Heart right ventricle (tissue), 16 donors: ENCODE measurements around the gene VN1R5. TPM values are rescaled to one million over a fixed set of nuclear protein-coding genes. Genes with fewer than 3 reads are reported as not detected.
A peak's percentile ranks its signal among the peaks of the same experiment; 100 is the strongest.

ENCODE experiments used
- ATAC-seq, 8 donors: fragments of 200-7000 bp; cut with Tn5 transposase; one replicate each; pipeline ENCODE4 v1.9.1; 2020; ENCODE audit warnings: mild to moderate bottlenecking in 8 of 8, moderate library complexity in 8 of 8, moderate number of reproducible peaks in 1 of 8
- DNase-seq, 2 donors: peaks; one replicate each; pipeline ENCODE4 v3.0.0-alpha.2; 2020
- H3K27ac ChIP-seq, 10 donors: fragments of 200-600 bp; sonication (generic) in 2 of 10; one replicate each; pipeline versions ENCODE4 v1.5.0 to v1.8.0; 2020 to 2022; ENCODE audit warnings: mild to moderate bottlenecking in 3 of 10
- H3K27me3 ChIP-seq, 7 donors: fragments of 200-600 bp; one replicate each; pipeline ENCODE4 v1.8.0; 2021 to 2022; ENCODE audit warnings: mild to moderate bottlenecking in 2 of 7
- H3K36me3 ChIP-seq, 9 donors: fragments of 200-600 bp; sonication (generic) in 1 of 9; one replicate each; pipeline versions ENCODE4 v1.5.0 to v1.8.0; 2020 to 2022; ENCODE audit warnings: mild to moderate bottlenecking in 2 of 9
- H3K4me1 ChIP-seq, 9 donors: fragments of 200-600 bp; sonication (generic) in 1 of 9; one replicate each; pipeline versions ENCODE4 v1.5.0 to v1.8.0; 2020 to 2022; ENCODE audit warnings: mild to moderate bottlenecking in 4 of 9
- H3K4me3 ChIP-seq, 10 donors: fragments of 200-600 bp; sonication (generic) in 2 of 10; one replicate each; pipeline versions ENCODE4 v1.5.0 to v1.8.0; 2020 to 2022; ENCODE audit warnings: mild to moderate bottlenecking in 7 of 10, moderate library complexity in 2 of 10
- H3K9me3 ChIP-seq, 11 donors: fragments of 200-600 bp in 10 of 11; sonication (generic) in 2 of 11; one replicate each; pipeline versions ENCODE4 v1.5.0 to v1.8.0; 2013 to 2022; ENCODE audit warnings: mild to moderate bottlenecking in 2 of 11, control low read depth in 1 of 11, moderate library complexity in 1 of 11
- CTCF ChIP-seq, 9 donors: fragments of 200-600 bp; sonication (generic) in 2 of 9; IDR thresholded peaks; one replicate each; pipeline versions ENCODE4 v1.5.0 to v1.8.0; 2021 to 2022; ENCODE audit warnings: antibody characterized with exemption in 9 of 9, mild to moderate bottlenecking in 5 of 9, moderate library complexity in 1 of 9
- WGBS, 2 donors: extraction: QIAGEN DNeasy Blood & Tissue Kit; methylation state at CpG; one replicate each; pipeline ENCODE4 v1.1.7; 2013; ENCODE audit warnings: inconsistent platforms in 1 of 2; 5-methylcytosine and 5-hydroxymethylcytosine counted together
- intact Hi-C, 10 donors: fragments of 100-400 bp; cut with DNase I; formaldehyde crosslinking; loops; one replicate each; pipeline versions ENCODE4 v1.11.1 to v1.14.2; 2022
- polyA plus RNA-seq, 2 donors: library from polyadenylated mRNA; stranded (reverse); fragments of 200-250 nt; gene quantifications; one replicate each; pipeline ENCODE4 v1.2.3, GENCODE V29; 2013
- total RNA-seq, 10 donors: library from RNA; stranded (reverse); fragmentation: NEBNext Ultra II Directional in 3 of 10; extraction: Animal tissue kit (Norgen Biotek cat#: 25700) in 3 of 10; gene quantifications; one replicate each; pipeline versions ENCODE4 v1.2.1 to v1.2.4, GENCODE V29; 2021 to 2023
- donor health status: Arrhythmogenic right ventricular cardiomyopathy.
- donor health status: ischemic (EF 13 %, LVEDD 7.1; RV severe dilation, severe dysfunction).
- donor health status: healthy with polysubstance abuse.
- donor health status: DM: no; HTN: yes; CAD: no.
- donor health status: DM: no; HTN: no; CAD: no.
- donor health status: ischemic (EF 25% LVEDD 6.9; RV normal size, moderate dysfunction).
- donor health status: ischemic (EF 25% LVEDD 5.7; RV mildly dilated, moderate dysfunction).
- donor health status: healthy.
- donor health status: DM: yes; HTN: yes; CAD: no.
- donor health status: Ischemic cardiomyopathy.
- donor health status: ischemic (EF 35%, LVEDD 5.7; RV mildly dilated, moderate dysfunction).
- donor health status: nonischemic (EF 11% LVEDD 7.7; RV severe dilation, severe dysfunction).
- donor health status: DM: yes; HTN: yes; CAD: no.
- donor health status: PGD.
- donor health status: ischemic (EF 29% LVEDD 5.4; RV normal size, mild dysfunction).
- donor health status: nonischemic (EF 23%, LVEDD 6.1; RV moderate dilation, normal function).

Gene VN1R5
- total and polyA plus RNA-seq, 12 donors, result not detected

- intact Hi-C loops, result no loop called here
- no peak for TF ChIP-seq CTCF (IDR thresholded peaks at IDR 0.05)
- peaks cover 0 to 48% (median 19%) of the 10 kb centered on the region in 9 donors for H3K36me3 ChIP-seq
- DNase-seq (no peak), ATAC-seq (no peak)
- peaks cover 0 to 4% (median 0%) of the 10 kb centered on the region in 9 donors for H3K4me1 ChIP-seq
- H3K4me3 ChIP-seq, result no peak overlapping the region
- 87 to 89% methylated on average over 6 of the region's 6 CpGs for WGBS, 2 donors
- H3K27ac ChIP-seq, result no peak overlapping the region
- no peaks in the 10 kb centered on the region for H3K9me3 ChIP-seq
- H3K27me3 ChIP-seq, result peaks cover 0 to 5% (median 0%) of the 10 kb centered on the region in 7 donors
Measured at GRCh38 chr1:247298124-247298481, 42.2 kb downstream of the VN1R5 start.

GRCh38 chr1:247298701-247299100 lies 42.8 kb downstream of the VN1R5 start:
- peaks cover 0 to 5% (median 0%) of the 10 kb centered on the region in 7 donors for H3K27me3 ChIP-seq
- 78 to 80% methylated on average over 4 of the region's 4 CpGs for WGBS, 2 donors
- H3K27ac ChIP-seq, result no peak overlapping the region
- no peak for TF ChIP-seq CTCF (IDR thresholded peaks at IDR 0.05)
- DNase-seq (no peak), ATAC-seq (no peak)
- H3K9me3 ChIP-seq, result no peaks in the 10 kb centered on the region
- H3K4me3 ChIP-seq, result no peak overlapping the region
- peaks cover 0 to 54% (median 24%) of the 10 kb centered on the region in 9 donors for H3K36me3 ChIP-seq
- intact Hi-C loops, result no loop called here
- H3K4me1 ChIP-seq, result peaks cover 0 to 4% (median 0%) of the 10 kb centered on the region in 9 donors

GRCh38 chr1:247299723-247300381 lies 44.0 kb downstream of the VN1R5 start:
- 91 to 93% methylated on average over 12 of the region's 12 CpGs for WGBS, 2 donors
- Histone ChIP-seq H3K4me3 (no peak overlapping the region), H3K27me3 (no peaks in the 10 kb centered on the region), H3K4me1 (peaks cover 0 to 4% (median 0%) of the 10 kb centered on the region in 9 donors), H3K27ac (no peak overlapping the region), H3K9me3 (no peaks in the 10 kb centered on the region), H3K36me3 (peaks cover 0 to 65% (median 27%) of the 10 kb centered on the region in 9 donors)
- intact Hi-C loops, result no loop called here
- DNase-seq (no peak), ATAC-seq (no peak)
- TF ChIP-seq CTCF (IDR thresholded peaks at IDR 0.05), result no peak

- Histone ChIP-seq H3K27me3 (no peaks in the 10 kb centered on the region), H3K9me3 (no peaks in the 10 kb centered on the region), H3K4me3 (no peak overlapping the region), H3K4me1 (peaks cover 0 to under 1% (median 0%) of the 10 kb centered on the region in 9 donors), H3K27ac (no peak overlapping the region), H3K36me3 (peaks cover 0 to 73% (median 27%) of the 10 kb centered on the region in 9 donors)
- no peak for TF ChIP-seq CTCF (IDR thresholded peaks at IDR 0.05)
- ATAC-seq (peak in 1 of 8 donors; percentile 7), DNase-seq (no peak)
- intact Hi-C loops, result no loop called here
- WGBS, 2 donors, result 97 to 98% methylated on average over 47 of the region's 47 CpGs
Measured at GRCh38 chr1:247300491-247301175, 44.8 kb downstream of the VN1R5 start.
